DND-41 (cell line): ENCODE results near the gene MYADML2.

Source experiments
- CTCF ChIP-seq: IDR thresholded peaks from 2 replicates; pipeline ENCODE4 v1.5.1; 2012; ENCODE audit warnings: borderline replicate concordance, low read length, moderate library complexity, mild to moderate bottlenecking; ENCODE audit not compliant: poor library complexity, severe bottlenecking; ENCODE audit errors: extremely low read depth
- EZH2 ChIP-seq: IDR thresholded peaks from 3 replicates; pipeline ENCODE4 v1.6.1; 2012; ENCODE audit warnings: borderline replicate concordance, low read depth, mild to moderate bottlenecking, moderate library complexity, low read length, inconsistent platforms; ENCODE audit not compliant: severe bottlenecking

- TF ChIP-seq EZH2 (no peak), CTCF (no peak)
Observed at GRCh38 chr17:81907219-81908145, 39.6 kb downstream of the MYADML2 start.
